ENCODE measurements around the gene MIB2. TPM values are rescaled to one million over a fixed set of nuclear protein-coding genes. Genes with fewer than 3 reads are reported as not detected.
"Not testable (repeated sequence)": the region's sequence is repeated elsewhere in the genome, so short reads cannot be mapped to it uniquely, and the experiment has no call there.

The MIB2 gene
- total RNA-seq, 1 donor from 2014 or later: 7.5 TPM

GRCh38 chr1:1640081-1640480 lies 24.8 kb downstream of the MIB2 start:
- H3K79me2 ChIP-seq (ENCODE audit: low read depth); H3K4me1 Mint-ChIP-seq; H3K4me3 ChIP-seq; H3K27me3 Mint-ChIP-seq (ENCODE audit: insufficient read depth, low read depth); H3K36me3 ChIP-seq; H3K9me3 Mint-ChIP-seq; H4K20me1 ChIP-seq (ENCODE audit: low read depth); H3K27me3 ChIP-seq; H3F3A ChIP-seq (ENCODE audit: low read depth); H3K9me3 ChIP-seq (ENCODE audit: low read depth); H3K27ac Mint-ChIP-seq; DNase-seq (ENCODE audit: low spot score); H3K36me3 Mint-ChIP-seq; H2AFZ ChIP-seq (replicated peaks); H3K4me3 Mint-ChIP-seq; H3K9ac ChIP-seq; H3K27ac ChIP-seq; H3K4me1 ChIP-seq; H3K4me2 ChIP-seq: not testable (repeated sequence)

GRCh38 chr1:1640711-1641461 lies 25.6 kb downstream of the MIB2 start:
- H3K27me3 Mint-ChIP-seq (ENCODE audit: insufficient read depth, low read depth); H3K4me1 Mint-ChIP-seq; H3K4me3 Mint-ChIP-seq; H3K9me3 Mint-ChIP-seq; H3K36me3 ChIP-seq; H3K9ac ChIP-seq; H3K4me2 ChIP-seq; H3K27ac ChIP-seq; H3F3A ChIP-seq (ENCODE audit: low read depth); H3K36me3 Mint-ChIP-seq; DNase-seq (ENCODE audit: low spot score); H2AFZ ChIP-seq (replicated peaks); H3K9me3 ChIP-seq (ENCODE audit: low read depth); H3K27me3 ChIP-seq; H3K4me1 ChIP-seq; H3K4me3 ChIP-seq; H3K79me2 ChIP-seq (ENCODE audit: low read depth); H4K20me1 ChIP-seq (ENCODE audit: low read depth); H3K27ac Mint-ChIP-seq: not testable (repeated sequence)

GRCh38 chr1:1646326-1646725 lies 31.0 kb downstream of the MIB2 start:
- H3K36me3 ChIP-seq; DNase-seq (ENCODE audit: low spot score); H3K9me3 ChIP-seq (ENCODE audit: low read depth); H3K4me3 Mint-ChIP-seq; H2AFZ ChIP-seq (replicated peaks); H3K4me2 ChIP-seq; H3K4me3 ChIP-seq; H3K9ac ChIP-seq; H3K27ac ChIP-seq; H3F3A ChIP-seq (ENCODE audit: low read depth); H3K27me3 Mint-ChIP-seq (ENCODE audit: insufficient read depth, low read depth); H3K27me3 ChIP-seq; H3K27ac Mint-ChIP-seq; H3K9me3 Mint-ChIP-seq; H3K4me1 ChIP-seq; H3K4me1 Mint-ChIP-seq; H4K20me1 ChIP-seq (ENCODE audit: low read depth); H3K79me2 ChIP-seq (ENCODE audit: low read depth): not testable (repeated sequence)
- peaks cover 24% of the 10 kb centered on the region for H3K36me3 Mint-ChIP-seq

GRCh38 chr1:1647567-1648241 lies 32.4 kb downstream of the MIB2 start:
- not testable (repeated sequence) for H3K4me1 Mint-ChIP-seq; H3K4me2 ChIP-seq; DNase-seq (ENCODE audit: low spot score); H3K4me1 ChIP-seq; H3K9me3 Mint-ChIP-seq; H3K27ac Mint-ChIP-seq; H3K9me3 ChIP-seq (ENCODE audit: low read depth); H4K20me1 ChIP-seq (ENCODE audit: low read depth); H3K79me2 ChIP-seq (ENCODE audit: low read depth); H2AFZ ChIP-seq (replicated peaks); H3K27me3 Mint-ChIP-seq (ENCODE audit: insufficient read depth, low read depth); H3F3A ChIP-seq (ENCODE audit: low read depth); H3K36me3 ChIP-seq; H3K4me3 ChIP-seq; H3K9ac ChIP-seq; H3K4me3 Mint-ChIP-seq; H3K27me3 ChIP-seq; H3K27ac ChIP-seq
- H3K36me3 Mint-ChIP-seq: peaks cover 31% of the 10 kb centered on the region

- H3K4me3 Mint-ChIP-seq; H3K79me2 ChIP-seq (ENCODE audit: low read depth); H3K36me3 ChIP-seq; H4K20me1 ChIP-seq (ENCODE audit: low read depth); H3K4me2 ChIP-seq; H2AFZ ChIP-seq (replicated peaks); DNase-seq (ENCODE audit: low spot score); H3K4me1 ChIP-seq; H3K27me3 Mint-ChIP-seq (ENCODE audit: insufficient read depth, low read depth); H3K9ac ChIP-seq; H3K27me3 ChIP-seq; H3K4me1 Mint-ChIP-seq; H3K4me3 ChIP-seq; H3K27ac Mint-ChIP-seq; H3F3A ChIP-seq (ENCODE audit: low read depth); H3K27ac ChIP-seq; H3K9me3 Mint-ChIP-seq; H3K9me3 ChIP-seq (ENCODE audit: low read depth): not testable (repeated sequence)
- peaks cover 32% of the 10 kb centered on the region for H3K36me3 Mint-ChIP-seq
Measured at GRCh38 chr1:1648265-1648664, 33.0 kb downstream of the MIB2 start.

All from neural progenitor cell (in vitro differentiated cells).